ENCODE results near the gene STXBP4. TPM values are rescaled to one million over a fixed set of nuclear protein-coding genes. Genes with fewer than 3 reads are reported as not detected.

The STXBP4 gene, protein sequence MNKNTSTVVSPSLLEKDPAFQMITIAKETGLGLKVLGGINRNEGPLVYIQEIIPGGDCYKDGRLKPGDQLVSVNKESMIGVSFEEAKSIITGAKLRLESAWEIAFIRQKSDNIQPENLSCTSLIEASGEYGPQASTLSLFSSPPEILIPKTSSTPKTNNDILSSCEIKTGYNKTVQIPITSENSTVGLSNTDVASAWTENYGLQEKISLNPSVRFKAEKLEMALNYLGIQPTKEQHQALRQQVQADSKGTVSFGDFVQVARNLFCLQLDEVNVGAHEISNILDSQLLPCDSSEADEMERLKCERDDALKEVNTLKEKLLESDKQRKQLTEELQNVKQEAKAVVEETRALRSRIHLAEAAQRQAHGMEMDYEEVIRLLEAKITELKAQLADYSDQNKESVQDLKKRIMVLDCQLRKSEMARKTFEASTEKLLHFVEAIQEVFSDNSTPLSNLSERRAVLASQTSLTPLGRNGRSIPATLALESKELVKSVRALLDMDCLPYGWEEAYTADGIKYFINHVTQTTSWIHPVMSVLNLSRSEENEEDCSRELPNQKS
- total RNA-seq = 3.5 and 8.3 TPM in 2 replicates

GRCh38 chr17:54968262-54968987 lies at the start of gene STXBP4, which contains the start of gene COX11:
Gene STXBP4 (plus strand): TSS chr17:54968765. CDS start chr17:54986220, 17,455 bp downstream.
Gene COX11 (minus strand): TSS chr17:54968654. CDS start chr17:54968646, 8 bp downstream.

Other genes with a start within 250 kb of the STXBP4 start
- gene TOM1L1, start 67.9 kb upstream of the STXBP4 start, total RNA-seq = 2.7 and 3.9 TPM in 2 replicates
- gene COX11, start 111 bp upstream of the STXBP4 start, total RNA-seq = 65.6 and 76.5 TPM in 2 replicates